IPS-20b (cell line): ENCODE measurements around the gene SS18L1.

Experiments
- H3K27ac ChIP-seq: one replicate; pipeline ENCODE4 v1.5.1; 2013; ENCODE audit warnings: low read length
- H3K27me3 ChIP-seq: 2 replicates; pipeline ENCODE4 v1.6.1; 2013; ENCODE audit warnings: mild to moderate bottlenecking, low read length, inconsistent platforms; ENCODE audit not compliant: insufficient read depth
- H3K36me3 ChIP-seq: 2 replicates; pipeline ENCODE4 v1.6.1; 2013; ENCODE audit warnings: low read depth, mild to moderate bottlenecking, inconsistent platforms, low read length, moderate library complexity; ENCODE audit not compliant: insufficient read depth
- H3K4me1 ChIP-seq: 2 replicates; pipeline ENCODE4 v1.6.1; 2013; ENCODE audit warnings: mild to moderate bottlenecking, control low read depth, inconsistent platforms, low read length, moderate library complexity; ENCODE audit not compliant: insufficient read depth
- H3K4me3 ChIP-seq: 2 replicates; pipeline ENCODE4 v1.5.1; 2013; ENCODE audit warnings: mild to moderate bottlenecking, low read length, inconsistent platforms
- H3K9ac ChIP-seq: 2 replicates; pipeline ENCODE4 v1.6.1; 2013; ENCODE audit warnings: low read depth, mild to moderate bottlenecking, inconsistent platforms, low read length, moderate library complexity
- H3K9me3 ChIP-seq: 2 replicates; pipeline ENCODE4 v1.6.1; 2013; ENCODE audit warnings: mild to moderate bottlenecking, low read depth, low read length, inconsistent platforms; ENCODE audit not compliant: insufficient read depth

The SS18L1 gene

DNA sequence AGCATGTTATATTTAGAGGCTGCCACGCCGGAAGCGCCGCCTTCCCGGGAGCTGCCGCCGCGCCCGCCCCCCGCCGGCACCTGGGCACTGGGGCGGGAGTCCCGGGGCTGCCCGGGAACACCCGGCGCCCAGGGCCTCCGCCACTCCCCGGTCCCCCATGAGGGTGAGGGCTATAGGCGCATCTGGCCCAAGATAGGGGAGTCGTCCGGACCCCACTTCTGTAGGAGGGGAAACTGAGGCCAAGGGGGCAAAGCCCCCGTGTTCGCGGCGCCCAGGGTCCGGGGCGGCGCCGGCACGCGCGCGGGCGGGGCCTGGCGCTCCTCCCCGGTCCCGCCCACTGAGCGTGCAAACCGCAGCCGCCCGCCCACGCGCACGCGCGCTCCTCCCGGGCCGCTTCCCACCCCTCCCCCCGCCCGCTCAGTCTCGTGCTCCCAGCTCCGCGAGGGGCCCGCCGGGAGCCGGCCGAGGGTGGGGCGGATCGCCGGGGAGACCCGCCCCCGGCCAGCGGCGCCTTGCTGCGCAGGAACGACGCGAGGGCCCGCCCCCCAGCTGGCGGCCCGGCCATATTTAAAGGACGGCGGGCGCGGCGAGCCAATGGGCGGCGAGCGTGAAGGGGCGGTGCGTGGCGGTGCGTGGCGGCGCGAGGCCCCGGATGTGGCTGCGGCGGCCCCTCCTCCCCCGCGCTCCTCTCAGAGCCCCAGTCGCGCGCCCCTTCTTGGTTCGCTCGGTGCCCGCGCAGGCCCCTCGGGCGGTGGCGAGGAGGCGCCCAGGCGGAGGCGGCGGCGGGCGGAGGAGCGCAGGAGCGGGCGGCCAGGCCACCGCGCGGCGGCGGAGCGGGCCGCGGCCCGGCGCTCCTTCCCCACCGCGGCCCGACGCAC is 21.6 kb upstream of the SS18L1 start, which contains the start of gene LSM14B:
Gene LSM14B (plus strand): TSS at position 700 of the 878 bp plus-strand sequence. CDS start 192 bp downstream, outside the sequence.
- Histone ChIP-seq H3K9ac (peak within 1 kb of the TSS; percentile 77; the same call in 1 of the 2 replicates), H3K4me3 (peak within 1 kb of the TSS; percentile 85), H3K36me3 (peaks cover 35% of the 10 kb centered on the region), H3K27me3 (no peaks in the 10 kb centered on the region; the same call in 1 of the 2 replicates), H3K9me3 (no peaks in the 10 kb centered on the region), H3K27ac (no peak within 1 kb of the TSS), H3K4me1 (peaks cover 9% of the 10 kb centered on the region; the same call in 1 of the 2 replicates)

DNA sequence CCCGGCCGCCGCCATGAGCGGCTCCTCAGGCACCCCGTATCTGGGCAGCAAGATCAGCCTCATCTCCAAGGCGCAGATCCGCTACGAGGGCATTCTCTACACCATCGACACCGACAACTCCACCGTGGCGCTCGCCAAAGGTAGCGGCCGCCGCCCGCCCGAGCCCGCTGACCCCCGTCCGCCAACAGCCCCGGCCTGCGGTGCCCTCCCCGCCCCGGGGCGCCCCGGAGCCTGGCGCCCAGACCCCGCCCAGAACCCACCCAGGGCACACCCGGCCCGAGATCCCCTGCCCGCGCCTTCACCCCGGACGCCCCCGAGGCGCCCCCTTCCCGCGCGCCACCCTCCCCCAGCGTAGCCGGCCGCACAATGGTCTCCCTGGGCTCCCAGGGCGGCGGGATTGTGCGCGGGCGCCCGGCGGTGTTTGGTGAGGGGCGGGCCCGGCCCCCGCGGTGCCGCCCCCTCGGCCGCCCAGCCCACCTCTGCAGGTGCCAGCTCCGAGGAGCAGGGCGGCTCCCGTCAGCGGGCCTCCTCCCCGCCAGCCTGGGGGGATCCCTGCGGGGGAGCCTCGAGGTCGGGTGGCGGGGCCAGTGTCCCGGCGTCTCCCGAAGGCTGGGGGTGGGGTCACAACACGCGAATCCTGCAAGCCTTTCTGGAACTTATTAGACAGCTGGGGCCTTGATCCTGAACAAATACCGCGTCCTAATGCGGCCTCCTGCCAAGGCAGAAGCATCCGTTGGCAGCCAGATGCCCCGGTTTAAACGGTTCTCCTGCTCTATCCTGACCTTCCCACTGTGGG is 20.7 kb upstream of the SS18L1 start:
- Histone ChIP-seq H3K4me1 (0 out of 2 replicates have a peak, but pooled peaks cover 7% of the 10 kb centered on the region), H3K27me3 (no peaks in the 10 kb centered on the region; the same call in 1 of the 2 replicates), H3K4me3 (peak overlapping the region; percentile 85), H3K9me3 (no peaks in the 10 kb centered on the region), H3K9ac (peak overlapping the region; percentile 77; the same call in 1 of the 2 replicates), H3K27ac (no peak overlapping the region), H3K36me3 (peaks cover 44% of the 10 kb centered on the region)

DNA sequence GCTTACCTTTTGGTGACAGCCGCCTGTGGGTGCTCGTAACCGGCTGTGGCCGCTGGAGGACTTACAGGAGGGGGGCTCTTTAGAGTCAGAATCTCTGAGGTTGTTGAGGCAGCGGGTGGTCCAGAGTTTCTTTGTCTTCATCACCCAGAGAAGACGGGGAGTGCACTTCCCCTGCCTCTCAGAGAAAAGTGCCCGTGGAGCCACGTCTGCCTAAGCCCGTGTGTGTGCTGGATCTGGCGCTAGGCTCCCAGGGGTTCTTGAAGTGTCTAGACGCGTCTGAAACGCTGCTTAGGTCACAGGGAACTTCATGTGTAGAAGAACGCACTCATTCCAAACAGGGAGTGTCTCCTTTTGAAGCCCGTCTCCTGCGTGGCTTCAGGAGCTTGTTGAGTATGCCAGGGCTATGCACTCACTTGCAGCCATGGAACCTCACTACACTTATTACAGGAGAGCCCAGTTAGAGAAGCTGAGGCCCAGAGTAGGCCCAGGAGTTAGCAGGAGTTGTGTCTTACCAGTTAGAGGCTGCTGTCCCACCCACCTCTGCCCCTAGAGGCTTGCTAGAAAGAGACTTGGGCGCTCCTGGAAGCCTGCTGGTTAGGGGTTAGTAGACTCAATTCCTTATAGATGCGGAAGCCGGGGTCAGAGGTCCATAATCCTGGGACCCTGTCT is 20.0 kb upstream of the SS18L1 start:
- no peaks in the 10 kb centered on the region for H3K9me3 ChIP-seq
- H3K4me3 ChIP-seq: peak overlapping the region; percentile 85
- H3K27me3 ChIP-seq: no peaks in the 10 kb centered on the region; the same call in 1 of the 2 replicates
- H3K36me3 ChIP-seq: peaks cover 51% of the 10 kb centered on the region
- no peak overlapping the region for H3K27ac ChIP-seq
- peak overlapping the region; percentile 77; the same call in 1 of the 2 replicates for H3K9ac ChIP-seq
- 0 out of 2 replicates have a peak, but pooled peaks cover 7% of the 10 kb centered on the region for H3K4me1 ChIP-seq

DNA sequence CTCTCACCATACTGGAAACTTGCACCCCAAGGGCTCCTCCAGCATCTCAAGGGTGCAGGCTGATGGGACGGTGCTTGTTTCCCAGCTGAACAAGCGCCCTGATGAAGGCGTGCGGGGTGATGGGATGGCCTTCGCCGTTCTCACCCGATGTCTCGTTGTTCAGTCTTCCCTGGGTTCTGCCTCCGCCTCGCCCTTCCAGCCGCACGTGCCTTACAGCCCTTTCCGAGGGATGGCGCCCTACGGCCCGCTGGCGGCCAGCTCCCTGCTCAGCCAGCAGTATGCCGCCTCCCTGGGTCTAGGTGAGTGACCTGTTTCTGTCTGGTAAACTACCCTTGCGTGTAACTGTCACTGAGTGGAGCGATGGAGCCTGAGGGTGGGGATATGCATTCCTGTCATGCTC is 17.4 kb upstream of the SS18L1 start:
- H3K27me3 ChIP-seq: no peaks in the 10 kb centered on the region
- no peak overlapping the region for H3K4me3 ChIP-seq
- H3K27ac ChIP-seq: no peak overlapping the region
- H3K9ac ChIP-seq: no peak overlapping the region
- H3K36me3 ChIP-seq: peaks cover 77% of the 10 kb centered on the region
- H3K4me1 ChIP-seq: 0 out of 2 replicates have a peak, but pooled peaks cover 7% of the 10 kb centered on the region
- no peaks in the 10 kb centered on the region for H3K9me3 ChIP-seq

DNA sequence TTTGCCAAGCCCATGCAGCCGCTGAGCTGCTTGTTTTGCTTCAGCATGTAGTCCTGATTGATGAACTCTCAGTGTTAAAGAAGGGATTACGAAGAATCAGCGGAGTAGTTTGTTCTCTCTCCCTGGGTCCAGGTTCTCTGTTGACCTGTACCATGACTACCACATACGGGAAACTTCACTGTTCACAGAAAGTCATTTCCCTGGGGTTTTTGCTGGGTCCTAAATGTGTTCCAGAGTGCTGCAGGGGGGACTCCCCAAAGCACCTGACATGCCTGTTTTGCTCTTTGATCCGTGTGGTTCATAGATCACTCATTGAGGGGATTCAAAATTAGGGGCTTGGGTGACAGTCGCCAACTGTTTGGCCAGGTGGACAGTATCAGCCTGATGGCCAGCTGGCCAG is 15.8 kb upstream of the SS18L1 start:
- Histone ChIP-seq H3K4me3 (no peak overlapping the region), H3K4me1 (0 out of 2 replicates have a peak, but pooled peaks cover 7% of the 10 kb centered on the region), H3K27ac (no peak overlapping the region), H3K36me3 (peaks cover 93% of the 10 kb centered on the region), H3K9me3 (no peaks in the 10 kb centered on the region), H3K9ac (no peak overlapping the region), H3K27me3 (no peaks in the 10 kb centered on the region)

DNA sequence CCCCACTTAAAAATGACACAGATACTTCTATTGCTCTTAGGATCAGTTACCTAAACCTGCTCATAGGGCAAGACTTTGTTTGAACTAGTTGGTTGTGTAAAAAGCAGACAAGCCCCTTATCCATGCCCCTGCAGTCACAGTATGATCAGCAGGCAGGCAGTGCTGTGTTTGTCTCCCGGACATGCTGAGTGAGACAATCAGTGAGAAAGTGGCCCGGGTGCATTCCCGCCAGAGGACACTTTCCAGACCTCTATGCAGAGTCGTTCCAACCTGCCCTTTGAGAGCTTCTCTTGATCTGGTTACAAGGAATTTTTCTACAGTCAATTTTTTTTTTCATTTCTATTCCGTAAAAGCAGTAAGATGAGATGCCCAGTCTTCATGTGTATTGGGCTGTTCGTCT is 15.1 kb upstream of the SS18L1 start:
- Histone ChIP-seq H3K27me3 (no peaks in the 10 kb centered on the region), H3K9me3 (no peaks in the 10 kb centered on the region), H3K36me3 (peaks cover 100% of the 10 kb centered on the region), H3K4me1 (0 out of 2 replicates have a peak, but pooled peaks cover 3% of the 10 kb centered on the region), H3K9ac (no peak overlapping the region), H3K27ac (no peak overlapping the region), H3K4me3 (no peak overlapping the region)

DNA sequence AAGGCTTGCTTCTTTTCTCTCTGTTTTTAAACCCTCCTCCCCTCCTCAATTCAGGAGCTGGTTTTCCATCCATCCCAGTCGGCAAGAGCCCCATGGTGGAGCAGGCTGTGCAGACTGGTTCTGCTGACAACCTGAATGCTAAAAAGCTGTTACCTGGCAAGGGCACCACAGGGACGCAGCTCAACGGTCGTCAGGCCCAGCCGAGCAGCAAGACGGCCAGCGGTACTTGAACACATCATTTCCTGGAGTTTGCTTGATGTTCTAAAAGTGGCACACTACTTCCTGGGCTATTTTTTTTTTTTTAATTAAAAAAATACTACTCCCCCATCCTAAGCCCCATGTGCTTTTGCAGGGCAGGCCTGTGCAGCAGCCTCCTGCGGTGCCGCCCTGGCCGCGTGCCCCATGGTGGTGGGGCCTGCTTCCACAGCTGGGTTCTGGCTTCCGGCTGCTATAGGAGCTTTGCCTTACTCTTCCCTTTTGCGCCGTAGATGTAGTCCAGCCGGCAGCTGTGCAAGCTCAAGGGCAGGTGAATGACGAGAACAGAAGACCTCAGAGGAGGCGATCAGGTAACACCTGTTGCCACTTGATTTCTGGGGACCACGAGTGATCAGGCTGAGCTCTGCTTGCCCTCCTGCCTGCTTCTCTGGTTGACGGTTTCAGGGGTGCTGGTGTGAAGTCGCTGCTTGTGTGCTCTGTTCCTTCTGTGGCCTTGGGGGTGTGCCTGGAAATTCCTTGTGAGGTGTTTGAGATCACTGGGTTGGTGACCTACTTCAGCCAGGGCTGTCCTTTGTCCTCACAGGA is 13.6 kb upstream of the SS18L1 start:
- Histone ChIP-seq H3K9me3 (no peaks in the 10 kb centered on the region), H3K4me3 (no peak overlapping the region), H3K4me1 (no peaks in the 10 kb centered on the region), H3K36me3 (peaks cover 99% of the 10 kb centered on the region), H3K9ac (no peak overlapping the region), H3K27me3 (no peaks in the 10 kb centered on the region), H3K27ac (no peak overlapping the region)

DNA sequence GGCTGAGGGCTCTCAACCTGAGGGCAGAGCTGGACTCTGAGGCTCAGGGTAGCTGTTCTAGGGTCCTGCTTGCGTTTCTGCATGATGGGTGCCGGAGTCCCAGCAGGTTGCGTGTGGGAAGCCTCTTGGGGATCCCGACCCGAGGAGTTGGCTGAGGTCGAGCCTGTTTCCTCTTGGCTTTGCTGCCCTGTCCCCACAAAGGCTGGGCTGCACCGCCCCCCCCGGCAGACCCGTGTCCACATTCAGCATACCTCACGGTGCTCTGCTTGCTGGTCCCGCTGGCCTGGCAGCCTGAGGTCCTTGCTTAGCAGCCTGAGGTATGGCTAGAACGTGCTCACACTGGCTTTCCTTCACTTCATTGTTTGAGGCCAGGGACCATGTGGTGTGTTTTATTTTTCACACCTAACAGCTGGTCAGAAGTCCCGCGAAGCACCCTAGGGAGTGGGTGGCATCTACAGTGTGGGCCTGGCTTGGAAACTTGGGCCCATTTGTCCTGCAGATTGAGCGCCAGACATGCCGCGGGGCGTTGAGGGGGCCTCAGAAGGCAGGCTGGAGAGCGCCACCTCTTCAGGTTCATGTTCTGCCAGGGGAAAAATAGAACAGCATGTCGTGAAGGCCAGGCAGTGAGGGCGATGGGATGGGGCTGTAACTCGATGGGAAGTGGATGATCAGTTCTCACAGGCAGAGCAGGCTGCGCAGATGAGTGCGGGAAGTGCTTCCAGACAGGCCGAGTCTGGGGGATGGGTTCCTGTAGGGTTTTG is 11.8 kb upstream of the SS18L1 start:
- Histone ChIP-seq H3K4me3 (no peak overlapping the region), H3K4me1 (no peaks in the 10 kb centered on the region), H3K9me3 (no peaks in the 10 kb centered on the region), H3K9ac (no peak overlapping the region), H3K27ac (no peak overlapping the region), H3K36me3 (peaks cover 99% of the 10 kb centered on the region), H3K27me3 (no peaks in the 10 kb centered on the region)

DNA sequence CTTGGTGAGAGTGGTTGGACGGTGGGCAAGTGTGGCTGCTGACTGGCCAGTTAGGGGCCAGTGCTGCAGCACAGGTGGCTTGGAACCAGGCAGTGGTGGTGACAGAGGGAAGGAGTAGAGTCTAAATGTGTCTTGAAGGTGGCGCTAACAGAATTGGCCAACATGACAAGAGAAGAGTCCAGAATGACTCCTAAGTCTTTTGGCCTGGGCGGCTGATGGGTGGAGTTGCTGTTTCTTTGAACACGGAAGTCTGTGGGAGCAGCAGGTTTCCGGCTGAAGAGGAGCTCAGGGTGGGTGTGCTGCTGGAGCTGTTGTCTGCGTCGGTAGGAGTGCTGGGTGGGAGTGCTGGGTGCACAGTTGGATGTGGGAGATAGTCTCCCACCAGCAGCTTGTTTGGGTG is 11.1 kb upstream of the SS18L1 start:
- Histone ChIP-seq H3K36me3 (peaks cover 99% of the 10 kb centered on the region), H3K27me3 (no peaks in the 10 kb centered on the region), H3K9ac (no peak overlapping the region), H3K4me1 (no peaks in the 10 kb centered on the region), H3K9me3 (no peaks in the 10 kb centered on the region), H3K27ac (no peak overlapping the region), H3K4me3 (no peak overlapping the region)

DNA sequence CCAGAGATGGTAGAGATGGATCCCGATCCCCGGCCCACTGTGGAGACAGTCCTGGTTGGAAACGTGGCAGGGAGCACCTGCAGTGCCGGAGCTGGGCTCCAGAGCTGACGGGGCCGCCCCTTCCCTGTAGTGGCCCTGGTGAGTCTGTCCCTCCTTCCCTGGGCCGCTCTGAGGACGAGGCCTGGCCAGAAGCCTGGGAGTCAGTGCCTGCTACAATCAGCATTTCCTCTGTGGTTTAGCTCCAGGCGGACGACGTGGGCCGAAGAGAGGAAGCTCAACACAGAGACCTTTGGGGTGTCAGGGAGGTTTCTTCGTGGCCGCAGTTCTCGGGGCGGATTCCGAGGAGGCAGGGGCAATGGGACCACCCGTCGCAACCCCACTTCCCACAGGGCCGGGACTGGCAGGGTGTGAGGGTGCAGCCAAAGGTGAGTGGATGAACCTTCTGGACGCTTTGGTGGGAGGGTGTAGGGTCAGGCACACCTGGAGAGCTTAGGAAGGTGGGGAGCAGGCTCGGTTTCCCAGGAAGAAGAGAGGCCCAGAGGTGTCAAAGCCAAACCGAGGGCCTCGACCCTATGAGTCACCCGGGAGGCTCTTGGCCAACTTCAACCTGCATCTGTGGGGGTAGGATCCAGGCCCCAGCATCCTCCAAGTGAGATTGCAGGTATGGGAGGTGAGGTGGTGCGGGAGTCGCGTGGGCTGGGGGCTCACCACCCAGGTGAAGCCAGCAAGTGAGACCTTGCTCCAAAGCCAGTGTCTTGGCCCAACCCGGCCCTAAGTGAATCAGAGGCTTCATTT is 10.3 kb upstream of the SS18L1 start:
- no peaks in the 10 kb centered on the region for H3K9me3 ChIP-seq
- H3K27me3 ChIP-seq: no peaks in the 10 kb centered on the region
- no peak overlapping the region for H3K27ac ChIP-seq
- H3K4me3 ChIP-seq: no peak overlapping the region
- H3K4me1 ChIP-seq: no peaks in the 10 kb centered on the region
- peaks cover 99% of the 10 kb centered on the region for H3K36me3 ChIP-seq
- H3K9ac ChIP-seq: no peak overlapping the region
